HG02759 (cell line): ENCODE data around the gene LDLRAD4.

Experiments
- ATAC-seq: cut with Tn5 transposase; IDR thresholded peaks from one replicate; pipeline ENCODE4 v1.9.1; 2021; ENCODE audit warnings: mild to moderate bottlenecking, moderate library complexity; ENCODE audit not compliant: unreplicated experiment

Gene LDLRAD4

GRCh38 chr18:13302457-13303225, 84.1 kb downstream of the LDLRAD4 start:
- ATAC-seq: no peak

DNA sequence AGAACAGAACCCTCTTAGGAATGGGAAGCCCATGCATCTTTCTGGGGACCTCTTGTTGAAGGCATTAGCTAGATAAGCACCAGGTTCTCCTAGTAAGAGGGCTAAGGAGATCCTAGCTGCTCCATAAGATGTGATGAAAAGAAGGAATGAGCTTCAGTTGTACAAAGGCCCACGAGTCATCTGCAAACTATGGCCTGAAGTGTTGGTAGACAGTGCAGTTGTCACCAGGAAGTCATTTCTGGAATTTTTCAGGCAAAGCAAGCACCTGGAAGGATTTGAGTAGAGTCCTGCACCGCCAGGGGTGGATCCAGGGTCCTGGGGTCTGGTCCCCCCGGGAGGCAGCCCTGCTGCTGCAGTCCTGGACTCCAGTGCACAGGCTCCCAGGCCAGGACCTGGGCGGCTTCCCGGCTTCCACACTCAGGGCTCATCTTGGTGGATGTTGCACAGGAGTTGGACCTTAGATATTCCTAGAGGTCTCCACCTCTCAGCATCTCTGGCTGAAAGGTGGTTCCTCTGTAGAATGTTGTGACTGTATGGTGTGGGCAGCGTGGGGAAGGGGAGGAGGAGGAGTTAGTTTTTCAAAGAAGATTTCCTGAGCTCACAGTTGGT, 85.3 kb downstream of the LDLRAD4 start:
- ATAC-seq: no peak

DNA sequence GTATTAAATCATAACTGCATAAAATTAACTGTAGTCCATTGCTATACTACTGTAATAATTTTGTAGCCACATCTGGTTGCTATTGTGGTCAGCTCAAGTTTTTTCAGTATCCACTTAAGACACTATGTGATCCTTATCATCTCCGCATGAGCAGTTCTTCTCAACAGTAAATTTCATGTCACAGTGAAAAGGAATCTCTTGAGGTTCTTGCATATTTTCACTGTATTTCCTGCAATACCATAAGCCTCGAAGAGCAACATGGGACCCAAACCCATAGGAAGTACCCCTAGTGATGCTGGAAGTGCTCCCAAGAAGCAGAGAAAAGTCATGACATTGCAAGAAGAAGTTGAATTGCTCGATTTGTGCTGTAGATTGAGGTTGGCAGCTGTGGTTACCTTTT, 86.7 kb downstream of the LDLRAD4 start:
- ATAC-seq: no peak

DNA sequence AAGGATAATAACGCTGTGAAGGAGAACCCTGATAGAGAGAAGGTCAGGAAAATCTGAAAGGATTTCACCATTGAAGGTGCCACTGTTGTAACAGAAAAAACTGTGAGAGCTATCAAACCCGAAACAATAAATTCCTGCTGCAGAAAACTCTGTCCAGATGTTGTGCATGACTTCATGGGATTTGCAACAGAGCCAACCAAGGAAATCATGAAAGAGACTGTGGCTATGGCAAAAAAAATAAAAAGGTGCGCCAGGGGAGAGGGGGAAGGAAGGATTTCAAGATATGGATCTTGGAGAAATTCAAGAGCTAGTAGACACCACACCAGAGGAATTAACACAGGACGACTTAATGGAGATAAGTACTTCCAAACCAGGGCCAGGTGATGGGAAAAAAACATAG, 88.0 kb downstream of the LDLRAD4 start:
- ATAC-seq: no peak

- no peak for ATAC-seq
These were observed 89.8 kb downstream of the LDLRAD4 start for GRCh38 chr18:13308369-13308768.

DNA sequence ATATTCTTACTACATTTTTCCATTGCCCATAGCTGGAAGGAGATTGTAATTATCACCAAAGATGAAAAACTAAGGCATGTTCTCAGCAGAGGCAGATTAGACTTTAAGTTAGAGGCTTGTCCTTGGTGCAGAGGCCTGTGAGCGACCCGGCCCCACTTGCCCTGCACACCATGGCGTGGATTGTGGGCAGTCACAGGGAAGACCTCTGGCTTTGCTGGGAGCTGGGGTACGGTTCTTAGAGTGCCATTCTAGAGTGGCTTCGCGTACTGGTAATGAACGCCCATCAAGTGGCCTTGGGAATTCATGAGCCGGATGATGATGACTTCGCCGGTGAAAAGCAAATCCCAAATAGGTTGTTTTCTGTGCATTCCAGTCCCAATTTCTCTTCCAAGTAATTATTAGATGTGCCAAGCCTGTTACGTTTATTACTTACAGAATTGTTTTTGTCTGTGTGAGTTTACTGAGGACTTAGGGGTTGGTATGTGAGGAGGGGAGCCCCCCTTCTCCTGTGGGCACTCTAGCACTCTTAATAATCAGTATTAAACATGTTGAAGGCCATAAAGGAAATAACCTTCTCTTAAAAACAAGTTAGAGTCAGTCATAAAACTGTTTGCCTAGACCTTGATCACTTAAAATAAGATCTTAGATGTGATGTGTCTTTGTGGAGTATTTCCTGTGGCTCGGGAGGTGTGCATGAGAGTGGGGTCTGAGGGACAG, 90.6 kb downstream of the LDLRAD4 start:
- ATAC-seq: no peak

GRCh38 chr18:13309748-13310670, 91.4 kb downstream of the LDLRAD4 start:
- no peak for ATAC-seq

GRCh38 chr18:13311193-13311592, 92.6 kb downstream of the LDLRAD4 start:
- no peak for ATAC-seq

- ATAC-seq: no peak
These were observed 94.0 kb downstream of the LDLRAD4 start for GRCh38 chr18:13312515-13312914.

GRCh38 chr18:13313006-13313686, 94.6 kb downstream of the LDLRAD4 start:
- no peak for ATAC-seq

- no peak for ATAC-seq
These were observed 96.4 kb downstream of the LDLRAD4 start for GRCh38 chr18:13315000-13315399.

DNA sequence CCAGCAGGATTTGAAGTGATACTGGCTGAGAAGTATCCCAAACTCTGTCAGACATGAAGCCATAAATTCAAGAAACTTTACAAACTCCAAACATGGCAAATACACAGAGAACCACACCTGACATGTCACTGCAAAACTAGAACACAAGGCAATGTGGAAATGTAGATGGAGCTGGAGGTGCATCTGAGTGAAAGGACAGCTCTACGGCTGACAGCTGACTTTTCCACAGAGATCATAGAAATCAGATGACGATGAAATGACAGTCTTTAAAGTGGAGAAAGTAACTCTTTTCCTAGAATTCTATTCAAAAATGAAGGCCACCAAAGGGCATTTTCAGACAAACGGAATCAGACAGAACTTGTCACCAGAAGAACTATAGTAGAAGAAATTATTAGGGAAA, 97.5 kb downstream of the LDLRAD4 start:
- ATAC-seq: no peak

GRCh38 chr18:13317801-13318200, 99.2 kb downstream of the LDLRAD4 start:
- ATAC-seq: no peak

GRCh38 chr18:13318731-13319501, 100.4 kb downstream of the LDLRAD4 start:
- no peak for ATAC-seq

GRCh38 chr18:13319629-13320028, 101.1 kb downstream of the LDLRAD4 start:
- ATAC-seq: no peak

DNA sequence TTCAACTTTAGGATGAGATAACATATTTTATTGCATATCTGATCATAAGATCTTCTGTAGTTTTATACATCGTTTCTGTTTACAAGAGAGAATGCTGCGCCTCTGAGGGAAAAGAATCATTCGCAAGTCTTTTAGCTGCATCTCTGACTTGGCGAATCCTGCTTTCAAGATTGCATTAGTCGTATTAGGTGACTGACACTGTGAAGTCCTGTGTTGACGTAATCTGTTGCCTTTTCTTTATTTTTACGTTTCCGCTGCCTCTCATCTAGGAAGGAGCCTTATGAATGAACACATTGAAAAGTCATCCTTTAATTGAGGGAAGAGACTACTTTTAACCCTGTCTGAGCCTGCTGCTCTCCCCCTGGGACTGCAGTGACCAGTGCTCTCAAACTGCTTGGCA, 101.5 kb downstream of the LDLRAD4 start:
- ATAC-seq: no peak

GRCh38 chr18:13320891-13321425, 102.4 kb downstream of the LDLRAD4 start:
- ATAC-seq: no peak

DNA sequence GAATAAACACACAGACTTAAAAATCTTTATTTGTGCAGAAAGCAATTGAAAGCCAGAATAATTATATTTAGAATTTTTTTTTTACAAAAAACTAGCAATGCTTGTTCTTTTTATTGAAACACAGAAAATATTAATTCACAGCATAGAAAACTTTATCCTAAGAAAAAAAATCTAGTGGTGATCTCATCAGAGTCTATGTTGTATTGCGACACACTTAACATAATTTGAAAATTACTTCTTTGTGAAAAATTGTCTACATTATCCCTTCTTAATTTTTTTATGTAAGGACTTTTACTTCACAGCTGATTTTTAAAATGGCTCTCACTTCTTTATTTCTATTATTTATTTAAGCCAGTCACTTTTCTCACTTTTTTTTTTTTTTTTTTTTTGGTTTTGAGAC, 103.4 kb downstream of the LDLRAD4 start:
- ATAC-seq: no peak

DNA sequence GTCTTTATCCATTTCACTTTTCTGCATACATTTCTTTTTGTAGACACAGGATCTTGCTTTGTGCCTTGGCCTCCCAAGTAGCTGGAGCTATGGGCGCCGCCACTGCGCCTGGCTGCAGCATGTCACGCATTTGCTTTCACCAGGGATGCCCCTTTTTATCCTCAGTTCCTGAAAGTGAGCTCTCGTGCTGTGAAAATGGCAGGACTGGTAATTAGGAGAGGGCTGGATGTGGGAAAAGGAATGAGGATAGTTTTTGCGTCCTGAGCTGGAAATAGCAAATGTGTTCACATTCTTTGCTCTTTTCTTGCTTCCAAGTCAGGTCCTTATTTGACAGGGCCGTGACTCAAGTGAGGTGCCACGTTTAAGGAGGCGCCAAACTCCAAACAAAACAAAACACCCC, 104.6 kb downstream of the LDLRAD4 start:
- ATAC-seq: no peak
